Gastrocnemius medialis (tissue), 4 donors: ENCODE results near the gene SUCLG2. TPM values are rescaled to one million over a fixed set of nuclear protein-coding genes. Genes with fewer than 3 reads are reported as not detected.

Experiments used
- ATAC-seq, 2 donors: fragments of 150-250 bp; one replicate each; pipeline ENCODE4 v1.9.1; 2016
- DNase-seq, 2 donors: peaks; one replicate each; pipeline ENCODE4 v3.0.0-alpha.2; 2019
- H3K27ac ChIP-seq, 4 donors: fragments of 200-600 bp; sonication (generic); 1 replicate in 1 of 4; 2 replicates in 3 of 4; pipeline ENCODE4 v1.5.1; 2016 to 2018; ENCODE audit warnings: mild to moderate bottlenecking in 2 of 4, moderate library complexity in 1 of 4
- H3K27me3 ChIP-seq, 3 donors: fragments of 200-600 bp; sonication (generic) in 2 of 3; 1 replicate in 1 of 3; 2 replicates in 2 of 3; pipeline versions ENCODE4 v1.5.1 to v1.6.0; 2016 to 2019; ENCODE audit warnings: mild to moderate bottlenecking in 1 of 3, moderate library complexity in 1 of 3
- H3K36me3 ChIP-seq, 2 donors: fragments of 200-600 bp; sonication (generic) in 1 of 2; one replicate each; pipeline ENCODE4 v1.5.1; 2017 to 2018
- H3K4me1 ChIP-seq, 2 donors: fragments of 200-600 bp; sonication (generic) in 1 of 2; one replicate each; pipeline ENCODE4 v1.5.1; 2016 to 2017; ENCODE audit warnings: mild to moderate bottlenecking in 2 of 2
- H3K4me3 ChIP-seq, 4 donors: fragments of 200-600 bp; sonication (generic) in 3 of 4; 1 replicate in 1 of 4; 2 replicates in 3 of 4; pipeline ENCODE4 v1.5.1; 2016 to 2019; ENCODE audit warnings: mild to moderate bottlenecking in 2 of 4
- H3K9me3 ChIP-seq, 3 donors: fragments of 200-600 bp; sonication (generic) in 2 of 3; 1 replicate in 1 of 3; 2 replicates in 2 of 3; pipeline ENCODE4 v1.5.1; 2016 to 2019
- POLR2A ChIP-seq, 2 donors: fragments of 450-650 bp; IDR thresholded peaks; one replicate each; pipeline ENCODE4 v1.6.1; 2017; ENCODE audit warnings: antibody characterized with exemption in 2 of 2, mild to moderate bottlenecking in 2 of 2, moderate library complexity in 2 of 2
- in situ Hi-C, 4 donors: fragments of 200-750 bp; cut with MboI; loops; one replicate each; pipeline versions ENCODE4 v1.15.0 to v1.8.0; 2017; ENCODE audit warnings: low sequenced_read_pairs in 4 of 4
- intact Hi-C: fragments of 100-400 bp; cut with DNase I; formaldehyde crosslinking; loops from one replicate; pipeline ENCODE4 v1.15.1; 2023; ENCODE audit warnings: low total_unique reads
- total RNA-seq, 4 donors: library from RNA; depleted of rRNA; stranded (reverse); fragments of >200 nt; gene quantifications; one replicate each; pipeline versions ENCODE4 v1.1.0 to v1.2.3, GENCODE V29; 2016
- TF ChIP-seq, protein P1 (sequence below), 5 experiments: fragments of 450-650 bp in 3 of 5; fragments of 200-600 bp in 2 of 5; sonication (generic) in 2 of 5; IDR thresholded peaks in 4 of 5; conservative IDR thresholded peaks in 1 of 5; 1 replicate in 4 of 5; 2 replicates in 1 of 5; pipeline ENCODE4 v1.5.1; 2016 to 2019; ENCODE audit warnings: antibody characterized with exemption in 5 of 5, mild to moderate bottlenecking in 3 of 5, moderate library complexity in 3 of 5

SUCLG2 gene
- total RNA-seq, 4 donors from 2014 or later: 64.3 to 106 (median 73.2) TPM

DNA sequence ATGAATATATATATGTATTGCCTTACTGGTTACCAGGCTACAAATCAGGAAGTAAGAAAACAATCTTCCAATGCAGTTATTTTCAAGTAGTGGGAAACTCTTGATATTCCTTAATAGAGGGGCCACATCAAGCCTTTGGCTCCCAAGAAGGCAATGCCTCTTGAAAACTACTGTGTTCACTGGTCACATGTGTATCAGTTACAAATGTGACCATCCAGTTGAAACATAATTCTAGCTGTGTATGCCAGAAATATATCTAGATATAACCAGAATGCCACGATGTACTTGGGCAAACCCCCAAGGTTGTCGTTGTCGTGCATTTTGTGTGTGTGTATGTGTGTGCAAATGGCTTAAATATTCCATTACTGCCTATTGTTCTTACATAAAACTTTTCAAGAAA lies 200.8 kb downstream of the SUCLG2 start:
- ATAC-seq (peak in 1 of 2 donors; percentile 75), DNase-seq (no peak)
- Histone ChIP-seq H3K4me1 (peaks cover 0 to 10% of the 10 kb centered on the region in 2 donors), H3K9me3 (no peaks in the 10 kb centered on the region), H3K27me3 (no peaks in the 10 kb centered on the region), H3K4me3 (no peak overlapping the region), H3K27ac (no peak overlapping the region), H3K36me3 (no peaks in the 10 kb centered on the region)
- in situ Hi-C loops (no loop called here), intact Hi-C loops (no loop called here)
- TF ChIP-seq, protein P1, sequence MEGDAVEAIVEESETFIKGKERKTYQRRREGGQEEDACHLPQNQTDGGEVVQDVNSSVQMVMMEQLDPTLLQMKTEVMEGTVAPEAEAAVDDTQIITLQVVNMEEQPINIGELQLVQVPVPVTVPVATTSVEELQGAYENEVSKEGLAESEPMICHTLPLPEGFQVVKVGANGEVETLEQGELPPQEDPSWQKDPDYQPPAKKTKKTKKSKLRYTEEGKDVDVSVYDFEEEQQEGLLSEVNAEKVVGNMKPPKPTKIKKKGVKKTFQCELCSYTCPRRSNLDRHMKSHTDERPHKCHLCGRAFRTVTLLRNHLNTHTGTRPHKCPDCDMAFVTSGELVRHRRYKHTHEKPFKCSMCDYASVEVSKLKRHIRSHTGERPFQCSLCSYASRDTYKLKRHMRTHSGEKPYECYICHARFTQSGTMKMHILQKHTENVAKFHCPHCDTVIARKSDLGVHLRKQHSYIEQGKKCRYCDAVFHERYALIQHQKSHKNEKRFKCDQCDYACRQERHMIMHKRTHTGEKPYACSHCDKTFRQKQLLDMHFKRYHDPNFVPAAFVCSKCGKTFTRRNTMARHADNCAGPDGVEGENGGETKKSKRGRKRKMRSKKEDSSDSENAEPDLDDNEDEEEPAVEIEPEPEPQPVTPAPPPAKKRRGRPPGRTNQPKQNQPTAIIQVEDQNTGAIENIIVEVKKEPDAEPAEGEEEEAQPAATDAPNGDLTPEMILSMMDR (IDR thresholded peaks at IDR 0.05 in 4 of 5, conservative IDR thresholded peaks at IDR 0.05 in 1 of 5): no peak
- no peak for TF ChIP-seq POLR2A (IDR thresholded peaks at IDR 0.05)

DNA sequence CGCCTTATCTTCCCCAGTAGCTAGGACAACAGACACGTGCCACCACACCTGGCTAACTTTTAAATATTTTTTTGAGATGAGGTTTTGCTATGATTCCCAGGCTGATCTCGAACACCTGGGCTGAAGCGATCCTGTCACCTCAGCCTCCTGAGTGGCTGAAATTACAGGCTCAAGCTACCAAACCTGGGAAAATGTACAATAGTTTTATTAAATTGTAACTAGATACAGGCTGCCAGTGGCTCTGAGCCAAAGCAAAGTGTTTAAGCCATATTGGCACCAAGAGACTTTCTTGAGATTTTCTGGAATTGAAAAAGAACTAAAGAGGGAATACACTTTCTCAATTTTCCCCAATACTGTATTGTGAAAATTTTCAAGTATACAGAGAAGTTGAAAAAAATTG lies 204.3 kb downstream of the SUCLG2 start:
- Histone ChIP-seq H3K4me1 (peaks cover 0 to 10% of the 10 kb centered on the region in 2 donors), H3K27ac (no peak overlapping the region), H3K4me3 (no peak overlapping the region), H3K36me3 (no peaks in the 10 kb centered on the region), H3K9me3 (no peaks in the 10 kb centered on the region), H3K27me3 (no peaks in the 10 kb centered on the region)
- TF ChIP-seq POLR2A (IDR thresholded peaks at IDR 0.05): no peak
- TF ChIP-seq, protein P1 (IDR thresholded peaks at IDR 0.05 in 4 of 5, conservative IDR thresholded peaks at IDR 0.05 in 1 of 5): no peak
- no peak for DNase-seq
- no peak for ATAC-seq
- intact Hi-C loops: no loop called here
- in situ Hi-C loops: no loop called here

DNA sequence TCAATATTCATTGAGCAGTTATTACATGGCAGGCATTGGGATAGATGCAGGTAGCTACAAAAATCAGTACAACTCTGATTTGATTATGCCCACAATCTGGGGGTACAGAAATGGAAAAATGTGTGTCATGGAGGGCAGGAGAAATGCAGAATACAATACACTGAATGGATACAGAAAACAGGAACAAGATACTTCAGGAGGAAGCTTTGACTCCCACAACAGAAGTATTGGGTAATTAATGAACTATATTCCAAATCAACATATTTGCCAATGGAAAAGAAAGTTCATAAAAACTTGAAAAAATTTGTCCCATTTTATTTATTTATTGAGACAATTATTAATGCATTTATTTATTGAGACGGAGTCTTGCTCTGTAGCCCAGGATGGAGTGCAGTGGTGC lies 207.0 kb downstream of the SUCLG2 start:
- no peak for ATAC-seq
- intact Hi-C loops (no loop called here), in situ Hi-C loops (no loop called here)

DNA sequence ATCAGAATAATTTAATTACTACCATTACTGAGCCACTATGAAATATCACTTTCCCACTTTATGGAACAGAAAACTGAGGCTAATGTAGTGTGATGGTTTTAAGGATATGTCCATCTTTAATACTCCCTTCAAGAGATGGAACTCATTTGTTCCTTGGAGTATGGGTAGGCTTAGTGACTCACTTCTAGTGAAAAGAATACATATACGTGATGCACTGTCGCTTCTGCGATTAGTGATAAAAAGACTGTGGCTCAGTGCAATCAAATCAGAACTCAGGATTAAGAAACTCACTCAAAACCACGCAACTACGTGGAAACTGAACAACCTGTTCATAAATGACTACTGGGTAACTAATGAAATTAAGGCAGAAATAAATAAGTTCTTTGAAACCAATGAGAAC lies 216.6 kb downstream of the SUCLG2 start:
- ATAC-seq: no peak
- Histone ChIP-seq H3K27ac (no peak overlapping the region), H3K9me3 (no peaks in the 10 kb centered on the region), H3K4me1 (no peaks in the 10 kb centered on the region), H3K36me3 (no peaks in the 10 kb centered on the region), H3K27me3 (no peaks in the 10 kb centered on the region), H3K4me3 (no peak overlapping the region)
- no peak for DNase-seq
- intact Hi-C loops: no loop called here
- in situ Hi-C loops: no loop called here
- no peak for TF ChIP-seq POLR2A (IDR thresholded peaks at IDR 0.05)
- TF ChIP-seq, protein P1 (IDR thresholded peaks at IDR 0.05 in 4 of 5, conservative IDR thresholded peaks at IDR 0.05 in 1 of 5): no peak

More for the DNA sequence above, 207.0 kb downstream of the SUCLG2 start:
- Histone ChIP-seq H3K27me3 (no peaks in the 10 kb centered on the region), H3K9me3 (no peaks in the 10 kb centered on the region), H3K4me1 (no peaks in the 10 kb centered on the region), H3K36me3 (no peaks in the 10 kb centered on the region), H3K27ac (no peak overlapping the region), H3K4me3 (no peak overlapping the region)
- no peak for DNase-seq
- TF ChIP-seq, protein P1 (IDR thresholded peaks at IDR 0.05 in 4 of 5, conservative IDR thresholded peaks at IDR 0.05 in 1 of 5): no peak
- no peak for TF ChIP-seq POLR2A (IDR thresholded peaks at IDR 0.05)

DNA sequence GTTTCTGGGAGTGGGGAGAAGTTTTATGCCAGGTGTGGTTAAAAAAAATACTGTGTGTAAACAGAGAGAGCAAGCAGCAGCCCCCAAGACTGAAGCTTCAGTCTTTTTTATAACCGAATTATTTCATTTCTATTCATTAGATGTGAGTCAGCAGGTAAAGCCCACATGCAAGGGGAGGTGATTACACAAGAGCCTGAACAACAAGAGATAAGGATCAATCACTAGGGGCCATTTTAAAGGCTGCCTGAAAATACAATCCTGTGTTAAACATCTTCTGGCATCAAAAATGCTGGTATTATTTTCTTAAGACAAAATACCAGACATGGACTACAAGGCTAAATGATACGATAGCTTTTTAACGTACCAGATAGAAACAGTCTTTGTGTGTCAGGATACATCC lies 217.3 kb downstream of the SUCLG2 start:
- in situ Hi-C loops (no loop called here), intact Hi-C loops (no loop called here)
- Histone ChIP-seq H3K27me3 (no peaks in the 10 kb centered on the region), H3K4me1 (no peaks in the 10 kb centered on the region), H3K27ac (no peak overlapping the region), H3K36me3 (no peaks in the 10 kb centered on the region), H3K9me3 (no peaks in the 10 kb centered on the region), H3K4me3 (no peak overlapping the region)
- TF ChIP-seq, protein P1 (IDR thresholded peaks at IDR 0.05 in 4 of 5, conservative IDR thresholded peaks at IDR 0.05 in 1 of 5): no peak
- TF ChIP-seq POLR2A (IDR thresholded peaks at IDR 0.05): no peak
- no peak for ATAC-seq
- DNase-seq: no peak
